BLaER1 treated with 17β-estradiol and CSF1 and Interleukin-3, amounts not matched to agents 10 nM and 100 nM (cell line): ENCODE measurements around the gene SIDT1.

Experiments
- H3K27ac ChIP-seq, 11 experiments: shearing (Covaris generic); formaldehyde crosslinking; 2 replicates each; pipeline ENCODE4 v1.8.1; 2022
- H3K27me3 ChIP-seq, 11 experiments: shearing (Covaris generic); formaldehyde crosslinking; 2 replicates each; pipeline ENCODE4 v1.8.1; 2022
- H3K36me3 ChIP-seq, 11 experiments: shearing (Covaris generic); formaldehyde crosslinking; 2 replicates each; pipeline ENCODE4 v1.8.1; 2022
- H3K4me1 ChIP-seq, 10 experiments: shearing (Covaris generic); formaldehyde crosslinking; 2 replicates each; pipeline ENCODE4 v1.8.1; 2022
- H3K4me2 ChIP-seq, 11 experiments: shearing (Covaris generic); formaldehyde crosslinking; 2 replicates each; pipeline ENCODE4 v1.8.1; 2022
- H3K4me3 ChIP-seq, 10 experiments: shearing (Covaris generic); formaldehyde crosslinking; 2 replicates each; pipeline ENCODE4 v1.8.1; 2022
- H3K9ac ChIP-seq, 11 experiments: shearing (Covaris generic); formaldehyde crosslinking; 2 replicates each; pipeline ENCODE4 v1.8.1; 2022
- H3K9me3 ChIP-seq, 11 experiments: shearing (Covaris generic); formaldehyde crosslinking; replicated peaks in 1 of 11; 2 replicates each; pipeline ENCODE4 v1.8.1; 2022
- H4K20me1 ChIP-seq, 11 experiments: shearing (Covaris generic); formaldehyde crosslinking; 2 replicates each; pipeline ENCODE4 v1.8.1; 2022
- Cebpa-rat ChIP-seq, 11 experiments: shearing (Covaris generic); IDR thresholded peaks; 2 replicates each; pipeline ENCODE4 v1.8.1; 2022

SIDT1 gene

DNA sequence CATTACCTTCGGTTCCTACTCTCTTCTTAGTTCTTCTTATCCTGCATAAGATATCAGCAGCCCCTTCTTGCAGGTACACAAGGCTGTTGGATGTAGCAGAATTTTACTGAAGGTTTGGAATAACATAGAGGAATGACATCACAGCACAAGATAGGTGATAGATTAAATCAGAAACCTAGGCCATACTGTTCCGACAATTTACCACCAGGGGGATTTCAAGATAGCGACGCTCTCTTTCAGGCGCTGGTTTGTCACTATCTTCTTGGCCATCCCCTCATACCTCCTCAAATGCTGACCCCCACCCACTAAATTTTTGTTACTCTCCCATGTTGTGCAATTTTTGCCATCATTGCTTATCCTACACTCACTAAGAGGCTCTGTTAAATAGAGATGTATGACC is 3.5 kb downstream of the SIDT1 start:
- peaks cover 0 to 1% (median 0%) of the 10 kb centered on the region in 11 experiments; a peak in 3 of 22 replicates for H3K9me3 ChIP-seq
- peaks cover 15 to 30% (median 21%) of the 10 kb centered on the region in 11 experiments for H3K27me3 ChIP-seq
- no peak for TF ChIP-seq Cebpa-rat (IDR thresholded peaks at IDR 0.05)
- H3K4me3 ChIP-seq: no peak overlapping the region
- H3K9ac ChIP-seq: no peak overlapping the region
- H3K4me1 ChIP-seq: peaks cover 13 to 29% (median 25%) of the 10 kb centered on the region in 10 experiments
- H3K27ac ChIP-seq: no peak overlapping the region
- H3K4me2 ChIP-seq: peak overlapping the region in 8 of 11 experiments; percentile 1 to 59 (median 26); a peak in 11 of 22 replicates
- no peaks in the 10 kb centered on the region for H3K36me3 ChIP-seq
- H4K20me1 ChIP-seq: no peaks in the 10 kb centered on the region

DNA sequence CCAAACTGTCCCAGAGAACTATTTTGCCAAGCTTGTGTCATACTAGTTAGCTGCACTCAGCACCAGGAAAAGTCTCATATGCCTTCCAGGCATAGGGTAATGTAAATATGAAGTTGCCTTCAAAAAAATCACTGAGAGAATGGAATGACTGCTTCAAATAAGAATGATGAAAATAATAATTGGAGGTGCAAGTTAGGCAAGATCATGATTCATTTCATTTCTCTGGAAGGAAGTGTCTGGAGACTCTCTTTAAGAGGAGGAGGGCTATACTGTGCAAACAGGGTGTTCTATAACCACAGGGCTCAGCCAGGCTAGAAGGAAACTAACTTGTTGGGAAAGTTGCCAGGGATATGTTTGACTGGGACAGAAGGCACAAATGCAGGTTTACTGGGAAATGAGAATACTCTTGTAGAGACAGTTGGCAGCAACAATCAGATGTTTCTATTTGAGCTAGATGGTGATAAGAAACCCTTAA is 4.3 kb downstream of the SIDT1 start:
- H4K20me1 ChIP-seq: no peaks in the 10 kb centered on the region
- peaks cover 15 to 29% (median 21%) of the 10 kb centered on the region in 11 experiments for H3K27me3 ChIP-seq
- no peaks in the 10 kb centered on the region for H3K36me3 ChIP-seq
- no peak overlapping the region for H3K4me3 ChIP-seq
- H3K27ac ChIP-seq: no peak overlapping the region
- peaks cover 13 to 29% (median 22%) of the 10 kb centered on the region in 10 experiments for H3K4me1 ChIP-seq
- H3K9me3 ChIP-seq: peaks cover 2 to 9% (median 7%) of the 10 kb centered on the region in 11 experiments; a peak in 18 of 22 replicates
- H3K9ac ChIP-seq: no peak overlapping the region
- H3K4me2 ChIP-seq: peak overlapping the region in 10 of 11 experiments; percentile 1 to 59 (median 26); a peak in 14 of 22 replicates
- TF ChIP-seq Cebpa-rat (IDR thresholded peaks at IDR 0.05): no peak

GRCh38 chr3:113537155-113537554 is 4.8 kb downstream of the SIDT1 start:
- no peak overlapping the region for H3K27ac ChIP-seq
- peaks cover 15 to 24% (median 21%) of the 10 kb centered on the region in 11 experiments for H3K27me3 ChIP-seq
- no peak overlapping the region for H3K9ac ChIP-seq
- peaks cover 7 to 14% (median 12%) of the 10 kb centered on the region in 11 experiments; a peak in 21 of 22 replicates for H3K9me3 ChIP-seq
- H3K4me3 ChIP-seq: no peak overlapping the region
- H3K36me3 ChIP-seq: no peaks in the 10 kb centered on the region
- H3K4me2 ChIP-seq: no peak overlapping the region
- H4K20me1 ChIP-seq: no peaks in the 10 kb centered on the region
- TF ChIP-seq Cebpa-rat (IDR thresholded peaks at IDR 0.05): no peak
- peaks cover 10 to 24% (median 19%) of the 10 kb centered on the region in 10 experiments for H3K4me1 ChIP-seq

DNA sequence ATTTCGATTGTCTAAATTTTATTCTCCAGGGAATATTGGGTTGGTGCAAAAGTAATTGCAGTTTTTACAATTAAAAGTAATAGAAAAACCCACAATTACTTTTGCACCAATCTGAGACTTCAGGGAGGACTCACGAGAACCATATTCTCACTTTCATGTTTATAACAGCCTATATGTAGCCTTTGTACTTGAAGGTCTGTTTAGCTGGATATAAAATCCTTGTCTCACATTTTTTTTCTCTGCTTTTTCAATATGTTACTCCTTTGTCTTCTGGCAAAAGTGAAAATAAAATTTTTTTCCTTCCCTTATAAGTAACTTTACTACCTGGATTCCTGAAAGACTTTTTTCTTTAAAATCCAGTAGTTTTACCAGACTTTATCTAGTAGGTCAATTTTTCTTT is 9.2 kb downstream of the SIDT1 start:
- H3K9ac ChIP-seq: no peak overlapping the region
- no peak for TF ChIP-seq Cebpa-rat (IDR thresholded peaks at IDR 0.05)
- H3K27me3 ChIP-seq: no peaks in the 10 kb centered on the region
- no peak overlapping the region for H3K4me3 ChIP-seq
- peaks cover 0 to 13% (median 3%) of the 10 kb centered on the region in 10 experiments; a peak in 13 of 20 replicates for H3K4me1 ChIP-seq
- no peak overlapping the region for H3K27ac ChIP-seq
- no peaks in the 10 kb centered on the region for H4K20me1 ChIP-seq
- H3K36me3 ChIP-seq: no peaks in the 10 kb centered on the region
- peaks cover 12 to 25% (median 22%) of the 10 kb centered on the region in 11 experiments; a peak in 21 of 22 replicates for H3K9me3 ChIP-seq
- H3K4me2 ChIP-seq: no peak overlapping the region

DNA sequence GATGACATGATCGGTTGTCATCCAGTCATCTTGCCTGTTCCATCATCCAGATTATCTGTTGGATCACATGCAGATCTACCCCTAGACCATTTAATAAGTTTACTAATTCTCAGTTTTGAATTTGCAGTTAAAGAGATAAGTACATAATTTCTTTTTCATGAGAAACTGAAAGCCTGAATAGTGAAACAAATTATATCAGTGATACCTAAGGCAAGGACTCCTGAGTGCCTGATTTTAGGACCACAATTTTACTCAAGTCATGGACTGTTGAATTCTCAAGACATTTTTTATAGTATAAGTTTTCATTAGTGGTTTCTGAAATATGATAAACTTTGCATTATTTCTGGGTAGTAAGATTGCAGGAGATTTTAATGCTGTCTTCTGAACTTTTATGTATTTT is 13.2 kb downstream of the SIDT1 start:
- Histone ChIP-seq H3K4me2 (peak overlapping the region in 1 of 11 experiments; percentile 15; a peak in 1 of 22 replicates), H3K9ac (no peak overlapping the region), H3K27me3 (no peaks in the 10 kb centered on the region), H3K4me1 (peaks cover 0 to 10% (median 0%) of the 10 kb centered on the region in 10 experiments; a peak in 4 of 20 replicates), H3K27ac (no peak overlapping the region), H3K36me3 (no peaks in the 10 kb centered on the region), H3K9me3 (peaks cover 12 to 31% (median 23%) of the 10 kb centered on the region in 11 experiments; a peak in 21 of 22 replicates), H3K4me3 (no peak overlapping the region), H4K20me1 (no peaks in the 10 kb centered on the region)
- no peak for TF ChIP-seq Cebpa-rat (IDR thresholded peaks at IDR 0.05)

- Histone ChIP-seq H3K4me2 (peak overlapping the region in 1 of 11 experiments; percentile 15; a peak in 1 of 22 replicates), H3K27ac (no peak overlapping the region), H4K20me1 (no peaks in the 10 kb centered on the region), H3K9ac (no peak overlapping the region), H3K4me1 (peaks cover 0 to 10% (median 0%) of the 10 kb centered on the region in 10 experiments; a peak in 4 of 20 replicates), H3K4me3 (no peak overlapping the region), H3K36me3 (no peaks in the 10 kb centered on the region), H3K9me3 (peaks cover 12 to 27% (median 18%) of the 10 kb centered on the region in 11 experiments; a peak in 21 of 22 replicates), H3K27me3 (no peaks in the 10 kb centered on the region)
- no peak for TF ChIP-seq Cebpa-rat (IDR thresholded peaks at IDR 0.05)
Measured at GRCh38 chr3:113546414-113546893, 14.1 kb downstream of the SIDT1 start.

DNA sequence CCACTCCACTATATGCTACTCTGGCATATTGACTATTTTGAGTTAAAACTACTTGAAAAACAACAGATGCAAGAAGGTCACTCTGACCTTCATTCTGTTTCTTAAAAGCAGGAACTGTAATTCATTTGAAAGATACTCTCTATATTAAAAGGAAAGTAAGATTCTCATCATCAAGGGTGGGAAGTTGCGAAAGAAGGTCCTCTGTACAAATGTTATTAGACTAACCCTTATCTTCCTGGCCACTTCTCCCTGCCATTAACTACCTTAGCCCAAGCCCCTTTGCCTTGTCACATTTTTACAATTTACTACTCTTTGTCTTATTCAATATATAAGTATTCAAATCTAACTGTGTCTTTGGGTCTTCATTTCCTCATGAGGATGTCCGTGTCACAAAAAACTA is 16.1 kb downstream of the SIDT1 start:
- TF ChIP-seq Cebpa-rat (IDR thresholded peaks at IDR 0.05): peak in 1 of 11 experiments; percentile 16; a peak in 1 of 22 replicates
- Histone ChIP-seq H4K20me1 (no peaks in the 10 kb centered on the region), H3K4me2 (no peak overlapping the region), H3K9me3 (peaks cover 0 to 8% (median 0%) of the 10 kb centered on the region in 11 experiments; a peak in 2 of 22 replicates), H3K27me3 (no peaks in the 10 kb centered on the region), H3K36me3 (no peaks in the 10 kb centered on the region), H3K4me3 (no peak overlapping the region), H3K27ac (no peak overlapping the region), H3K9ac (no peak overlapping the region), H3K4me1 (peaks cover 0 to 10% (median 0%) of the 10 kb centered on the region in 10 experiments; a peak in 4 of 20 replicates)

- no peak overlapping the region for H3K9ac ChIP-seq
- H3K36me3 ChIP-seq: no peaks in the 10 kb centered on the region
- H3K4me2 ChIP-seq: no peak overlapping the region
- H3K27ac ChIP-seq: no peak overlapping the region
- no peak overlapping the region for H3K4me3 ChIP-seq
- H4K20me1 ChIP-seq: no peaks in the 10 kb centered on the region
- TF ChIP-seq Cebpa-rat (IDR thresholded peaks at IDR 0.05): no peak
- no peaks in the 10 kb centered on the region for H3K27me3 ChIP-seq
- peaks cover 0 to 8% (median 0%) of the 10 kb centered on the region in 11 experiments; a peak in 2 of 22 replicates for H3K9me3 ChIP-seq
- no peaks in the 10 kb centered on the region for H3K4me1 ChIP-seq
Measured at GRCh38 chr3:113551820-113552219, 19.5 kb downstream of the SIDT1 start.

GRCh38 chr3:113552851-113553250 is 20.5 kb downstream of the SIDT1 start:
- no peaks in the 10 kb centered on the region for H3K4me1 ChIP-seq
- H3K9me3 ChIP-seq: peaks cover 0 to 8% (median 0%) of the 10 kb centered on the region in 11 experiments; a peak in 2 of 22 replicates
- no peak overlapping the region for H3K4me3 ChIP-seq
- no peaks in the 10 kb centered on the region for H3K27me3 ChIP-seq
- no peak overlapping the region for H3K9ac ChIP-seq
- H3K4me2 ChIP-seq: no peak overlapping the region
- H3K27ac ChIP-seq: no peak overlapping the region
- no peaks in the 10 kb centered on the region for H3K36me3 ChIP-seq
- no peaks in the 10 kb centered on the region for H4K20me1 ChIP-seq
- TF ChIP-seq Cebpa-rat (IDR thresholded peaks at IDR 0.05): no peak
